SIG-M5 (cell line): ENCODE measurements around the gene ZNF319.

Experiments
- DNase-seq: peaks from one replicate; lab custom pipeline; 2025; lab: John Stamatoyannopoulos, UW

Gene ZNF319

DNA sequence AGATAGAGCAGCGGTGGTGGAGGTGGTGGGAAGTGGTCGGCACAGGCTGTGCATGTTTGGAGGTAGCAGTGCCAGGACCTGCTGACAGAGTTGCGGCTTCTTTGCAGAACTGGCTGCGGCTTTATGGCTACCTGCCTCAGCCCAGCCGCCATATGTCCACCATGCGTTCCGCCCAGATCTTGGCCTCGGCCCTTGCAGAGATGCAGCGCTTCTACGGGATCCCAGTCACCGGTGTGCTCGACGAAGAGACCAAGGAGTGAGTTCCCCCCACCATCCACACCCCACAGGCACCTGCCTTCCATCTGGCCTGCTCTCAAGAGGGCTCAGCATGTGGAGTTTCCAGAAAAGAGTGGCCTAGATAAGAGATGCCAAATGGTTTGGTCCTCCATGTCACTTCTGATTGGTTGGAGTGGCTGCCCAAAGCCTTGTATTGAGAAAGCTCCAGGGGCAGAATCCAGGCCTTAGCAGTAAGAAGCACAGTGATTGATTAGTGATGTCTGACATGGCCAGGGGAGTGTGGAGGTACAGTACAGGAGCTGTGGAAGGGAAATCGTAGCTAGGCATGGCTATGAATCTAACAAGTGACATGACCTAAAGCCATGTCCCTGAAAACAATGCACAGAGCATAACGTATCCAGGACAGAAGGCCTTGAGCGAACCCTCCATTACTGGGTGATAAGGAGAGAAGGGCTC, 37.0 kb upstream of the ZNF319 start:
- no peak for DNase-seq

- no peak for DNase-seq
Measured at GRCh38 chr16:58036943-58037342, 36.5 kb upstream of the ZNF319 start.

- DNase-seq, result no peak
Measured at GRCh38 chr16:58035356-58036170, 35.1 kb upstream of the ZNF319 start.

GRCh38 chr16:58034774-58035173, 34.3 kb upstream of the ZNF319 start:
- DNase-seq, result no peak

- no peak for DNase-seq
Measured at GRCh38 chr16:58034128-58034685, 33.7 kb upstream of the ZNF319 start.

DNA sequence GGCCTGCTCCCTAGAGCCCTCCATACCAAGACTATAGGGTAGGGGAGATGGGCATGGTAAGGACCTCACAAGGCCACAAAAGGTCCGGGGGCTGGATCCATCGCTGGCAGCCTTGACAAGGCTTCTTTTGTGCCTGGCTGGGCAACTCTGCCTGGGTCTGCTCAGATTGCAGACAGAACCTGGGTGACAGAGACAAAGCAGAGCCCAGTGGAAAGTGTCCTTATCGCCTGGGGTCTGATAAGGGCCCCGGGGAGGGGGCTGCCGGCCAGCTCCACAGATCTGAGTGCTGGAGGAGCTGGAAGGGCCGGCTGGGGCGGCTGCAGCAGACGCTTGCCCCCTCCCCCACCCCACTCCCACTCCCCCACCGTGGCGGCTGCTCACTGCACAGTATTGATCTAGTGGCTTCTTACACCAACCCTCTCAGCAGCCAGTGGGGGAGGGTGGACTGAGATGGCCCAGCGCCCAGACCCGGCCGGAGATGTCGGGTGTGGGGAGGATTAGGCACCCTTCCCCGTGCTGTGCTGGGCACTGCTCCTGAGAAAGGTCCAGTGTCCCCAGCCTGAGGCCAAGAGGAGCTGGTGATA, 32.3 kb upstream of the ZNF319 start:
- DNase-seq, result no peak

GRCh38 chr16:58031016-58031800, 30.7 kb upstream of the ZNF319 start:
- DNase-seq, result no peak

- no peak for DNase-seq
Measured at GRCh38 chr16:58030136-58030840, 29.8 kb upstream of the ZNF319 start.

DNA sequence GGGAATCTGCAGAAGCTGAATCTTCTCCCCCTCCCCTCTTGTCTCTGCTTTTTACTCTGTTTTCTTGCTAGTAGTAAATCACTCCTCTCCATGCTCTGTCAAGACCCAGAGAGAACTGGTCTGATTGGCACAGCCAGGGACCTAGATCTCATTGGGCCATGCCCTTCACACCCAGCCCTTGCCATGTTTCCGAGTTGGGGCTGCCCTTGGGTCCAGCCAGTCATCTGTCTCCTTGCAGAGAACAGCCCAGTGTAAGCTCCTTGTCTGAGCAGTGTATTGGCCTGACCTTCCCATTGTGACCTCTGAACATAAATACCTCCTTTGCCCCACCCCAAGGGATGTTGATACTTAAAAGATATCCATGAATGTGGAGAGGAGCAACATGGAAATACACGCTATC, 28.9 kb upstream of the ZNF319 start:
- no peak for DNase-seq

DNA sequence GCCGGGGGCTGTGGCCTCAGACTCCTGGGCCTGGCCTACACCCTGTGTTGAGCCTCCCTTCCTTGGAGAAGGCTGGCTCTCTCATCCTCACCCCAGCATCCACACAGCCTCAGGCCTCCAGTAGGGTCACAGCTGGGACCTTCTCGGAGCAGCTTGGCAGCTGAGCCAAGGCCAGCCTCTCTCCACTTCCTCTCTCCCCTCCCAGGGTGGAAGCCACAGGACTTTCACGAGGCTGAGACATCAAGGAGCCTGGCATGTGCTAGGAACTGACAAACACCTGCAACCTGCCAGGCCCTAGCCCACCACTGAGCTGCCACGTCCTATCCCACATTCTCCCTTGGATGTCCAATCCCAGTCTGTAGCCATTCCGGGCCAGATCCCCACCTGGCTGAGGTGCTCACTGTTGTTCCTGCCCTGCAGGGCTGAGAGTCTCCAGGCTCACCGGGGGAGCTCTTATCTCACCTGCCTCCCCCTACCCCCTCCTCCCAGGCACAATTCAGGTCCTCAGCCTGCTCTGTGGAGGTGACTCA, 28.1 kb upstream of the ZNF319 start:
- no peak for DNase-seq

DNA sequence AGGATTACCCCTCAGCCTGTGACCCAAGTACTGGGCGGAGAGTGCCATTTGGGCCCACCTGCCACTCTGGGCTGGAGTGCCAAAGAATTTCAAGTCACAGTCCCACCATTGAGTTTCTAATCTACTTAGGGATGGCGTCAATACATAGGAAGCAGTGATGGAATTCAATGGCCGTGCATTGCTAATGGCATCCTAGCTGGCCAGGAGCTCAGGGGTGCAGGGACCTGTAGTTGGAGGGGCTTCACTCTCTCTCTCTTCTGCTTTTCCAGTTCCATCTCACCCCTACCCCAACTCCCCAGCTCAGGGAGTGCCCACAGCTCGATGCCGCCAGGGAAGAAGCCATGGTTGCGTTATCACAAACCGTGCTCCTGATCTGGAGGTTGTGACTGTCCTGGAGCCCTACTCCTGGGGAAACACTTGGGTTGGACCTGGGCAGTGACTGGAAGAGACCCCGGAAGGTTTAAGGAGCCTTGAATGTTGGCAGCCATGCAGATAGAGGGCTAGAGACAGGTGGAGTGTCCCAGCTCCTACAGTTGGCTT, 27.5 kb upstream of the ZNF319 start:
- DNase-seq, result no peak

DNA sequence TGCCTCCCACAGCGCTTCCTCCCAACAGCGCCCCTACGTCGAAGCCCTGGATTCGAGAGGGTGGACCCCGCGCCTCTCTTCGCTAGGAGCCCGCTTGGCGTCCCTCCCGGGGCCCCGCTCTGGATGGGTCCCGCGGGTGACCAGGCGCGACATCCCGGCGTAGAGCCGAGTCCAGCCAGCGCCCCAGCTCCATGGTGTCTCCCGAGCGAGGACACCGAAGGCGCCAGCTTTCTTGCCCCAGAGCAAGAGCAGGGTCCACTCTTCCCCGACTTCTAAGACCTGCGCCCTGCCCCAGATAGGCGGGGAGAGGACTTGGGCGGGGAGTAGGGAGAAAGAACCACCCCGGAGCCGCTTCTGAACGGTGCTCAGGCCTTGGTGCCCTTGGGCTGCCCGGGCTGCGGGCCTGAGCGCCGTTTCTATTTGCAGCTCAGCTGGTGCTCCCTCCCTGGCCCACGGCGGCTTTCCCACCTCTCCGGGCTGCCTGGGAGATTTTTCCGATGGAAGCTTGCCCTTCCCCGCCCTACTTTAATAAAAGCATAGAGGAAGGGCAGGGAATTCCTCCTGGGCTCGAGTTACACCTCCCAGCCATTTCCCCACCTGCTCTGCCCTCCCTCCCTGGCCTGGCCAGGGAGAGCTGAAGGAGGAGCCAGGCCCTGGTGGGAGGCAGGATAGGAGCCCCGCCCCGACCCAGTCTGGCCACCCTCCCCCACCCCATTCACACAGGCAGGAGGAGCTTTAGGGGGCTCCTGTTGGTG, 26.9 kb upstream of the ZNF319 start:
- no peak for DNase-seq

DNA sequence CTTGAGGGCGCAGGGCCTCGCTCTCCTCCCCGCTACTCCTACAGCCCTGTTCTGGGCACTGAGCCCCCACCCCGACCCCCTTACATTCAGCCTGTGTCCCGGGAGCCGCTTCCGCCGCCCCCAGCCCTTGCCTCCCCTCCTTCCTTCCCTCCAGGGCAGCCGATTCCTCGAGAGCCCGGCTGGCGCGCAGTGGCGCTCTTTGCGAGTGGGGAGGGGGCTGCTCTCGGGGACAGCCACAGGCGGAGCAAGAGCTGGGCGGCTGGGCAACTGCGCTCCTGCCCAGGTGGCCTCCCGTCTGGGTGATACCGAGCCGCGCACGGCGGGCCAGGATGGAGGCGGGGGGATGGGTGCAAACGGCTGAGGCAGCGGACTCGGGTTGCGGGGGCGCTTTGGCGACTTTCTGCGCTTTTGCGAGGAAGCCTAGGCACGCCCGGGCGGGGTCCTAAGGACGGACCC, 26.3 kb upstream of the ZNF319 start:
- DNase-seq, result no peak

DNA sequence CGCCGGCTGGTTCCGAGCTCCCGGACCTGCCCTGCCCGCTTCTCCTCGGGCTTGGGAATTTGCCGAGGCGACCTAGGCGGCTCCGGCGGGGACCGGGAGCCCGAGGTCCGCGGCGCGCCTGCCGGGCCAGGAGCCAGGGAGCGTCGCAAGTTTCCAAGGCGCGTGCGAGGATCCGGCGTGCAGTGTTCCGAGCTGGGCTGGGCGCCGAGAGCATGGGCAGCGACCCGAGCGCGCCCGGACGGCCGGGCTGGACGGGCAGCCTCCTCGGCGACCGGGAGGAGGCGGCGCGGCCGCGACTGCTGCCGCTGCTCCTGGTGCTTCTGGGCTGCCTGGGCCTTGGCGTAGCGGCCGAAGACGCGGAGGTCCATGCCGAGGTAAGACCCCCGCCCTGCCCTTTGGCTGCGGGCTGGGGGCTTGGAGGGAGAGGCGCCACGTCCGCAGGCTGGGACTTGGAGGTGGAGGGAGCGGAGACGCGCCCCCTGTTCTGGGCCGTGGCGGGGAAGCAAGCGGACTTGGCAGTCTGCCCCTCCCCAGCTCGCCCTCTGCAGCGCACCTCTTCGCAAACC, 25.8 kb upstream of the ZNF319 start:
- DNase-seq, result no peak

DNA sequence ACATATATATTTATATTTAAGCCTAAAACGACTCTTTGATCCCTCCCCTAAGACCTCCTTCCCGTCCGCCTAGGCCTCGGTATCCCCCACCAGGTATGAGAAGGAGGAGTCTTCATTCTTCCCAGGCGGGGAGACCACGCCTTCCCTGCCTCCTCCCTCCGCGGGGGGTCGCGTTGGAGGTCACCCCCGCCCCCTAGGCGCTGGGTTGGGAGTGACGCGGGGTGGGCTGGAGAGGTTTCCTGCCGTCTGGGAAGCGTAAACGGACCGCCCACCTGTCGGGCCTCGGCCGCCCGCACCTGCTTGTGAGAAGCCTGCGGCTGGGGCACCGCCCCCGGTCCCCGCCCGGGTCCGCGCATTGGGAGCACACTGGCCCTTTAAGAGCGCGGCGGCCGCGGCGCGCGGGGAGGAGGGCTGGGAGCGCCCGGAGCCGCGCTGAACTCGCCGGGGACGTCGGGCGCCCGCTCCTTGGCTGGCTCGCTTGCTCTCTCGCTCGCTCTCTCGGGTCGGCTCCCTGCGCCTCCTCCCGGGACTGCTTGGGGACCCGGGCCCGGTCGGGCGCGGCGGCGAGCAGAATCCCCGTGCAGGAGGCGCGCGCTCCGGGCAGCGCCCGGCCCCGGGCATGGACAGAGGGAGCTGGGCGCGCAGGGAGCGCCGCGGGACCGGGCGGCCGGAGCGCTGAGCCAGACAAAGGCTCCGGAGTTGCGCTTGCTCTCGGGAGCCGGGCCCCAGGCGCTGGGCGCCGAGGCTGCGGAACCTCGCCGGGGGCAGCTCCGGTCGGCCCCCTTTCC, 25.1 kb upstream of the ZNF319 start, which contains the start of gene MMP15:
TSS of gene MMP15 (plus strand) at position 404 of the 788 bp plus-strand sequence. CDS start 597 bp downstream, outside the sequence.
- DNase-seq, result no peak

DNA sequence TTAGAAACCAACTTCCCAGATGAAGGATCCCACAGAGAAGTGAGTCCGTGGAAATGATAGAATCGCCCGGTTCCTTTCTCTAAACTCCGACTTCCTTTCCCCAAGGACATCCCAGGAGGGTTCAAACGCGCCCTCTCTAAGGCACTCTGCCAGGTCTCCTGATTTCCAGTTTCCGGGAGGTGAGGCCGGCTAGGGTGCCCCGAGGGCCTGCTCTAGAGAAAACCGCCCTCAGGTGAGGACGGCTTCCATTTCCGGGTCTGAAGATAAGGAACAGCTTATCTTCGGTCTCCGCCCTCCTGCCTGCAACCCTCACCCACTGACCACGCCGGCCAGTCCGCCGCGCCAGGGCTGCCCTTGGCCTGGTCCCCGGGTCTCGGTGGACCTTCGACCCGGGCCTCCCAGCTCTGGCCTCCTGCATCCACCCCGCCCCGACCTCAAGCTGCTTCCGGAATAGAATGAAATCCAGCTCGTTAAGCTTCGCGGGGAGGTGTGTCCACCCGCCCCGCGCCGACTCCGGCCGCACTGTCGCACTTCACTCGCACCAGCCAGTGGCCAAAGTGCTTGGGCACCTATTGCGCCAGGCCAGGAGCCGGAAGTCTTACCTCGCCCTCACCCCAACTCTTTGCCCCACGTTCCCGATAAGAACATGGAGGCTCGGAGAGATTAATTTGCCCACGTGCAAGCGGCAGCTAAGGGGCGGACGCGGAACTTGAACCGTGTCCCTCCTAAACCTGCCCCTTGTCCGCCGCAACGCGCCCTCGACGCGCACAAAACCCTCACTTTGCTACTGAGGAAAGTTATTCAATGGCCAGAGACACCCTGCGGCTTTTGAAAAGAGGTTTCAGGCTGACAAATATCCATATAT, 24.2 kb upstream of the ZNF319 start:
- no peak for DNase-seq

DNA sequence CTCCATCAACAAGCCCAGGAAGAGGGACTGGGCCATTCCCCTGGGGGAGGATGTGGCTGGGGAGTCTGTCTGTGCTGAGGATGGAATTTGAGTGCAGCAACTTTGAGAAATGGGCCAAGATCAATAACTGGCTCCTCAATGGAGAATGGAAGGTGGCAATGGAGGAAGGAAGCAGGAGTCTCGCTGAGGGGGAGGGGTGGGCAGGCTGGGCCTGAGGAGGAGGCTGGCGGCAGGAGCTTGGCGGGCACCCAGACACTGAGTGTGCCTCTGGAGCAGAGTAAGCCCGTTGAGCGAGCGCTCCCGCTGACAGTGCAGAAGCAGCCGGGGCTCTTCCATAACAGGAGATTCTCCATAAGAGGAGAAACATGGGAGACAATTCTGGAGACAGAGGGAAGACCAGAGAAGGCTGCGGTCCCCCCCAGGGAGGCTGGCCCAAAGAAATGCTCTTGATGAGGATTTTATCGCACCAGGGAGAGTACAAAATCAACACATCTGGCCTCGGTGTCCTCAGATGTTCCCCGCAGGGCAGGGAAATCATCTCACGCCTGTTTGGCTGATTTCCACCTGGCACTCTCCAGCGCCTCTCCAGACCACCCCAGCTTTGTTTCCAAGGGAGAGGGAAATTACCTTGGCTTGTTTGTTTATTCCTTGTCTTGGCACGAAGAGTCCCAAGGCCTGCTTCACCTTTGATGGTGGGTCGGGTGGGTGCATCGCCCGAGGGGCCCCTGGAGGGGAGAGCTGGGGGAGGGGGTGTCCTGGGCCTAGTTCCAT, 22.3 kb upstream of the ZNF319 start:
- DNase-seq, result no peak
